OCI-M2 (cell line): ENCODE measurements around the gene CDC34.

ENCODE experiments used
- DNase-seq: peaks from one replicate; lab custom pipeline; 2025; ENCODE audit not compliant: unreplicated experiment; lab: John Stamatoyannopoulos, UW

The CDC34 gene

GRCh38 chr19:497491-497868 is 34.1 kb upstream of the CDC34 start:
- no peak for DNase-seq

GRCh38 chr19:497869-498510 is 33.6 kb upstream of the CDC34 start:
- no peak for DNase-seq

GRCh38 chr19:498511-498891 is 33.1 kb upstream of the CDC34 start:
- no peak for DNase-seq

DNA sequence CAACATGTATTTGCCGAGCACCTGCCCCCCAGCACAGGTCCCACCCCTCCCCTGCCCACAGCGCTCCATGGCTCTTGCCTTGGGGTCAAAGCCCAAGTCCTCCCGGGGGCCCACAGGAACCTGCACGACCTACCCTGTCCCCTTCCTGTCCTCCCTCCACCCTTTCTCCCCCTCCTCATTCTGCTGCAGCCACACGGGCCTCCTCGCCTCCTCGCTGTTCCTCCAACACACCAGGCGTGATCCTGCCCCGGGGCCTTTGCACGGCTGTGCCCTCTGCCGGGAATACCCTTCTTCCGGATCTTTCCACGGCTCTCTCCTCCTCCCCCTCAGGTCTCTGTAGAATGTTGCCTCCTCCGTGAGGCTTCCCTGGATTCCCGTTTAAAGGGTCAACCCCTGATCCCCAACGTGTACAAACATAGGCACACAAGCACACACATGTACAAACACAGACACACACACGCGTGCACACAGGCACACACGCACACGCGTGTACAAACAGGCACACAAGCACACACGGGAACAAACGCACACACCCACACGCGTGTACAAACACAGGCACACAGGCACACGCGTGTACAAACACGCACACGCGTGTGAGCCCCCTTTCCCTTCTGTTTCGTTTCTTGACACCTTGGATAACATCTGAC is 32.5 kb upstream of the CDC34 start:
- DNase-seq: no peak

- no peak for DNase-seq
Measured at GRCh38 chr19:501646-502045, 29.9 kb upstream of the CDC34 start.

GRCh38 chr19:504616-505015 is 26.9 kb upstream of the CDC34 start:
- no peak for DNase-seq

DNA sequence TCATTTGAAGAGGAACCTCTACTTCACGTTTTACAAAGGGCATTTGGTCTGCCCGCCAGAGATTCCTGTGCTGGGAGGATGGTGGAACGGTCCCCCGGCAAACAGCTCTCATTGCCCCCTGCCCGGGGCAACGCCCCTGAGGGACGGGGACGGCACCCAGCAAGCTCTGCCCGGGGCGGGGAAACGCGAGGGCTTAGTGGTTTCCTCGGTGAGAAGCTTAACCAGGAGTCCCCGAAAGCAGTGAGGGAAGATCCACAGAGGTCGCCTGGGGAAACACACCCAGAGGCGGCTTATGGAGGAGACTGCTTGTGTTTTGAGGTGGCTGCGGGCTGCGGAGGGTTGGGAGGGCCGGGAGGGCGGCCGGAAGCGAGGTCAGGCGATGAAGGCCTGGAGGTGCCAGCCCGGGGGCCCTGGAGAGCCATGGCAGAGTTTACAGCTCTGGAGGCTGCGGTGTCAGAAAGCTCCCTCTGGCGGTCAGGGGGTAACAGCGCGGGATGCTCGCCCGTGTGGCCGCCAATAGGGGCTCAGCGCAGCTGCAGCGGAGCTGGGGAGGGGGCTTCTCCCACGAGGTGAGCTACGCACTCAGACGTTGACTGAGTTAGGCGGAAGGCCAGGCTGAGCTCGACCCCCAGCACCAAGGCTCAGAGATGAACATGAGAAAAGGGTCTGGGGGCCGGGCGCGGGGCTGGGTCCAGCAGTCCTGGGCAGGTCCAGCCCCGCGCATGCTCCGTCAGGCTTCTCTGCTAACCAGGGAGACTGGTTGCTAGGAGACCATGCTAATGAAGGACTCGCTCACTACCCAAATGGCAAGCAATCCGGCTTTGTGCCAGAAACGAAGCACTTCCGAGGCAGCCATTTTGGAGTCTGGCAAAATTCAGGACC is 24.9 kb upstream of the CDC34 start:
- DNase-seq: peak; percentile 93

GRCh38 chr19:507286-508203 is 24.0 kb upstream of the CDC34 start, which contains the start of gene TPGS1:
TPGS1 (plus strand) TSS chr19:507497; CDS start chr19:507507, 10 bp downstream.
- DNase-seq: no peak

- no peak for DNase-seq
Measured at GRCh38 chr19:508204-509150, 23.1 kb upstream of the CDC34 start.

DNA sequence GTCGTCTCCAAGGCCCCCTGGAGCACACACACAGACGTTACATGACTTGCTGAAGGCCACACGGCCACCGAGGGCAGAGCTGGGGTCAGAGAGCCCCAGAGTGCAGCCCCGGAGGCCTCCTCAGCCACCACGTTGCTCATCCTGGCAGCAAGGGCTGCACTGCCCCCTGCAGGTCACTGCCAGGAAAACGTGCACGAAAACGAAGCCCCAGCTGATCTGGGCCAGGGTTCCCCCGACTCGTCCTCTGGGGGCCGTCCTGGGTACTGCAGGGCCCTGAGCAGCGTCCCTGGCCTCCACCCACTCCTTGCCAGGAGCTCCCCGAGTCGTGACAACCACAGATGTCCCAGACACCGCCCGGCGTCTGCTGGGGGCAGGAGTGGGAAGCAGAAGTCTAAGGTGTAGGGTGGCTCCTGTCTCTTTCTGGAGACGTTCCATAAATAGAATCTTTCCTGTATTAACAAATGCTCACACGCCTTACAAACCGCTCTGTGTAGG is 20.9 kb upstream of the CDC34 start:
- no peak for DNase-seq

DNA sequence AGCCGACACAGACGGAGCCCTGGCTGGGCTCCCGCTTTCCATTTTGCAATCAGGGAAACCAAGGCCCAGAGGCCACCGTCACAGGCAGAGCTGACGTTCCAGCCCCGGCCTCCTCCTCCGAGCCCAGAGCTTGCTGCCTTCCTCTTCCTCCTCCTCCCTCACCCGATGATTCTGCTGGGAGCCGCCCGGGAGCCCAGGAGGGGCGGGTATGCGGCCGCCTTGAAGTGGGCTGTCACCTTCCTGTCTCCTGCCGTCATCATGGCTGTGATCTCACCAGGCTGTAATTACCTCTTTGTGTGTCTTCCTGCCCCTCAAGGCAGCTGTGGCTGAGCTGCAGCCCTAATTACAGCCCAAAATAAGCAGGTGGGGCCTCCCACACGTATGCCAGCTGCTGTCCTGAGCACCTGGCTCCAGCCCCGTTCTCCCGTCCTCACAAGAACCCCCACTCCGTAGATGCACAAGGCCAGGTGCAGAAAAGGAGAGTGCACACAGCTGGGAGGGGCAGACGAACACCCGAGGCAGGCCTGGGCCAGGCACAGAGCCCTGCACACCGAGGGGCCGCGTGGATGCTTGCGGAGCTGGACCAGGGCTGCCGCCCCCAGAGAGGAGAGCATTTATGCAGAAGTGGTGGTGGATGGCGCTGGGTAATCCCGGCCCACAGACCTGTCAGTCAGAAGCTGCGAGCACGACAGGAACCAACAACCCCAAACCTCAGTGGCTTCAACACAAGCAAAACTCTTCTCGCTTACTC is 20.3 kb upstream of the CDC34 start:
- DNase-seq: no peak

DNA sequence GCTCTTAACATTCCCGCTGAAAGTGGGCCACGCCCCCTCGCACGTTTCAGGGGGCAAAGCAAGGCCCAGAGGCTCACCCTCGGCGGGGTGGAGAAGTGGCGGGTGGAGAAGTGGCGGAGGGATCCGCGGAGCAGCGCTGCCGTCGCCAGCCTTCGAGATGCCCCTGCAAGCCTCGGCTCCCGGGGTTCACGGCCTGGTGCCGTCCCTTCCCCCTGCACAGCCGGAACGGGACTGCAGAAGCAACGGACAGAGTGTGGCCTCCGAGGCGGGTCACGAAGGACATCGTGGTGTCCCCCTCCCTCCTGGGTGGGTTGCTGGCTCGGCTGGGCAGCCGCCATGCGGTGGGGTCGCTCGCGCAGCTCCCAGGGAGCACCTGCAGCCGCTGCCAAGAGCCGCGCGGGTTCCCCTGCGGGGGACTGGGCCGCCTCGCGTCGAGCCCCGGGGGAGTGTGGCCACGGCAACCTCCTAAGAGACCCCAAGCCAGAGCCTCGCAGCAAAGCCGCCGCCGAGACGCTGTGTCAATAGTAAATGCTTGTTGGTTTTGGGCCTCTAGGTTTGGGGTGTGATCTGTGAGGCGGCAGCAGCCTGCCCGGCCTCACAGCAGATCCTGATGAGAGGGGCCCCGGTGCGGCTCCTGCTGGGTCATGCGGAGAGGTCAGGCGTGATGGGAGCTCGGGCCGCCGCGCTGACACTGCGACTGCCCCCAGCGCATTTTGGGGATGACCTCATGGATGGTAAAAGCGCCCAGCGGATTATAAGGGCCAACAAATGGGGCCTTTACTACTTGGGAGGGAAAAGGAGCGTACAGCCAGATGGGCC is 18.8 kb upstream of the CDC34 start:
- no peak for DNase-seq

- no peak for DNase-seq
Measured at GRCh38 chr19:513368-514165, 18.0 kb upstream of the CDC34 start.

GRCh38 chr19:514166-514663 is 17.3 kb upstream of the CDC34 start:
- DNase-seq: no peak

DNA sequence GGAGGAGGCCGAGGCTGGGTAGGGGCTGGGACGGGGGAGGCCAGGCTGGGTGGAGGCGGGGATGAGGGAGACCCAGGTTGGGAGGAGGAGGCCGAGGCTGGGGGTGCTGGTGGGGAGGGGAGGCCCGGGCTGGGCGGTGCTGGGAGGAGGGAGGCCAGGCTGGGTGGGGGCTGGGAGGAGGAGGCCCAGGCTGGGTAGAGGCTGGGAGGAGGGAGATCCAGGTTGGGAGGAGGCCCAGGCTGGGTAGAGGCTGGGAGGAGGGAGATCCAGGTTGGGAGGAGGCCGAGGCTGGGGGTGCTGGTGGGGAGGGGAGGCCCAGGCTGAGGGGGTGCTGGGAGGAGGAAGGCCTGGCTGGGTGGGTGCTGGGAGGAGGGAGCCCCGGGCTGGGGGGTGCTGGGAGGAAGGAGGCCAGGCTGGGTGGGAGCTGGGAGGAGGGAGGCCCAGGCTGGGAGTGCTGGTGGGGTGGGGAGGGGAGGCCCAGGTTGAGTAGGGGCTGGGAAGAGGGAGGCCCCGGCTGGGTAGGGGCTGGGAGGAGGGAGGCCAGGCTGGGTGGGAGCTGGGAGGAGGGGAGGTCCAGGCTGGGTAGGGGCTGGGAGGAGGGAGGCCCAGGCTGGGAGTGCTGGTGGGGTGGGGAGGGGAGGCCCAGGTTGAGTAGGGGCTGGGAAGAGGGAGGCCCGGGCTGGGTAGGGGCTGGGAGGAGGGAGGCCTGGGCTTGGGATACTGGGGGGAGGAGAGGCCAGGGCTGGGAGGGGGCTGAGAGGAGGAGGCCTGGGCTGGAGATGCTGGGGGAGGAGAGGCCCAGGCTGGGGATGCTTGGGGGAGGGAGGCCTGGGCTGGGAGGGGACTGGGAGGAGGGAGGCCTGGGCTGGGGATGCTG is 13.6 kb upstream of the CDC34 start:
- no peak for DNase-seq

GRCh38 chr19:518598-519231 is 12.8 kb upstream of the CDC34 start:
- DNase-seq: no peak
